Activated CD4-positive, alpha-beta memory T cell treated with anti-CD3 and anti-CD28 coated beads, Interleukin-2, amount 10 ng/mL, durations not matched to agents 7 days and 5 days (primary cell): ENCODE data around the gene ZSWIM5. TPM values are rescaled to one million over a fixed set of nuclear protein-coding genes. Genes with fewer than 3 reads are reported as not detected.
A peak's percentile ranks its signal among the peaks of the same experiment; 100 is the strongest.
"Not testable (repeated sequence)": the region's sequence is repeated elsewhere in the genome, so short reads cannot be mapped to it uniquely, and the experiment has no call there.

Experiments used
- CTCF ChIA-PET: fragments of 350-600 bp; sonication (Branson Sonifier 250); formaldehyde crosslinking; loops from one replicate; lab custom pipeline; 2021; ENCODE audit warnings: antibody characterized with exemption, inconsistent platforms; lab: Charles Lee
- POLR2A ChIA-PET: fragments of 350-600 bp; sonication (Branson Sonifier 250); formaldehyde crosslinking; loops from one replicate; lab custom pipeline; 2021; ENCODE audit warnings: antibody characterized with exemption; lab: Charles Lee
- DNase-seq: peaks from one replicate; pipeline ENCODE4 v3.0.0-alpha.2; 2020
- H3K27ac Mint-ChIP-seq: one replicate; pipeline ENCODE4 v1.8.0; 2021; ENCODE audit warnings: mild to moderate bottlenecking, mixed read lengths
- H3K27me3 Mint-ChIP-seq: one replicate; pipeline ENCODE4 v1.8.0; 2021; ENCODE audit warnings: mixed read lengths
- H3K36me3 Mint-ChIP-seq: one replicate; pipeline ENCODE4 v1.8.0; 2021; ENCODE audit warnings: low read depth, mixed read lengths
- H3K4me1 Mint-ChIP-seq: one replicate; pipeline ENCODE4 v1.8.0; 2021; ENCODE audit warnings: mixed read lengths
- H3K4me3 Mint-ChIP-seq: one replicate; pipeline ENCODE4 v1.8.0; 2021; ENCODE audit warnings: mild to moderate bottlenecking, mixed read lengths
- H3K9me3 Mint-ChIP-seq: one replicate; pipeline ENCODE4 v1.8.0; 2021; ENCODE audit warnings: mixed read lengths
- total RNA-seq, 2 experiments: library from RNA; stranded (reverse); gene quantifications; one replicate each; pipeline ENCODE4 v1.2.3, GENCODE V29; 2021

The ZSWIM5 gene
- total RNA-seq: under 1 TPM; 0.30 to 0.38 TPM

DNA sequence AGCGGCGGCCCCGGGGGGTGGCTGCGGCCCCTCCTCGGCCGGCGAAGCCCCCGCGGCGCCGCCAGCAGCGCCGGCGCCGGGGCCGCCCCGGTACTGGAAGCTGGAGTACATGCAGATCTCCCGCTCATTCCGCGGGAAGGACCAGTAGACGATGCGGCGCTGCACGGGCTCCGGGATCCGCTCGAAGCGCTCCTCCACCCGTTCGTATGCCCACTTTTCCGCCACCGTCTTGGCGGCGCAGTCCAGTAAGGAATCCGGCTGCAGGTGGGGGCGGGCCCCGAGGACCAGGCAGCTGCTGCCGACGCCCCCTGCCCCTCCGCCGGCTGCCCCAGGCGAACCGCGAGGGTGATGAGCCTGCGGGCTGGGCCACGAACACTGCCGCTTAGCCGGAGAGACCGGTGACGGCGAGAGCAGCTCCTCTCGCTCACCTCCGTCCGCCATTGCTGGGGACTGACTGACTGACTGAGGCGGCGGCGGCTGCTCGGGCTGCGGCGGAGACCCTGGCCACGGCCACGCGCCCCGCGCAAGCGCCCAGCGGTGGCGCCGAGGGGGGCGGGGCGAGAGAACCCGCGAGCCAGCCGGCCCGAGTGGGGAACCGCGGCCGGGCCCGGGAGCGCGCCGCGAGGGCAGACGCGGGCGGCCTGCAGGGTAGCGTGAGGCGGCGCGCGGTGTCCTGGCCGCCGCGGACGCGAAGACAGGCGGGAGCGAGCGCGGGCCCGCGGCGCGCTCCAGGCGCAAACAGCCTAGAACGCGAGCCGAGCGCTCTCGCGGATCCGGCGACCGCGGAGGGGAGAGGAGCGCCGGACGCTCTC is at the start of gene ZSWIM5:
Gene ZSWIM5, minus strand, starts transcription at position 696 of the 812 bp plus-strand sequence. Its CDS starts 255 bp downstream, at position 441.
- POLR2A ChIA-PET: interaction anchor here (1.2 to 2.5 kb wide), 2 partner anchors 9 to 97 kb away, joined by 3 to 9 read pairs; no protein-coding TSS in a partner anchor
- peaks cover 13% of the 10 kb centered on the region for H3K4me1 Mint-ChIP-seq
- H3K27me3 Mint-ChIP-seq: peaks cover 20% of the 10 kb centered on the region
- no peak within 1 kb of the TSS for H3K27ac Mint-ChIP-seq
- no peaks in the 10 kb centered on the region for H3K9me3 Mint-ChIP-seq
- CTCF ChIA-PET: no interaction called here
- no peaks in the 10 kb centered on the region for H3K36me3 Mint-ChIP-seq
- peak within 1 kb of the TSS; percentile 84 for H3K4me3 Mint-ChIP-seq
- DNase-seq: peak; percentile 61

DNA sequence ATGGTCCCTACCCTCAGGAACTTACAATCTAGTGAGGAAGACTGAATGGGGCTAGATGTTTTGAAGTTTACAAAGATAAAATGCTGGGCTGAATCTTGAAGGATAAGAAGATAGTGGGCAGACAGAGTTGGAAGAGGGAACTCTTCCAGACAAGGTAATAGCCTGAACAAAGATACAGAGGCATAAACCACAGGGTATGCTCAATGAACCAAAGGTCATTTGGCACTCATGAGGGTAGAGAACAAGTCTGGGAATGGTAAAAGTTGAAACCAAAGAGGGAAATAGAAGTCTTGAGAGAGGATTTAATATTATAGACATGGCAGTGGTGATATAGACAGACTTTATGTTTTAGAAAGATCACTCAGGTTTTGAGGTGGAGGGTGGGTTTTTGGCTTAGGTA is 48.1 kb upstream of the ZSWIM5 start:
- Mint-ChIP-seq H3K4me3 (no peak overlapping the region), H3K36me3 (no peaks in the 10 kb centered on the region), H3K4me1 (no peaks in the 10 kb centered on the region), H3K27me3 (peaks cover 4% of the 10 kb centered on the region), H3K9me3 (peaks cover 23% of the 10 kb centered on the region), H3K27ac (no peak overlapping the region)
- DNase-seq: no peak
- ChIA-PET POLR2A (no interaction called here), CTCF (no interaction called here)

DNA sequence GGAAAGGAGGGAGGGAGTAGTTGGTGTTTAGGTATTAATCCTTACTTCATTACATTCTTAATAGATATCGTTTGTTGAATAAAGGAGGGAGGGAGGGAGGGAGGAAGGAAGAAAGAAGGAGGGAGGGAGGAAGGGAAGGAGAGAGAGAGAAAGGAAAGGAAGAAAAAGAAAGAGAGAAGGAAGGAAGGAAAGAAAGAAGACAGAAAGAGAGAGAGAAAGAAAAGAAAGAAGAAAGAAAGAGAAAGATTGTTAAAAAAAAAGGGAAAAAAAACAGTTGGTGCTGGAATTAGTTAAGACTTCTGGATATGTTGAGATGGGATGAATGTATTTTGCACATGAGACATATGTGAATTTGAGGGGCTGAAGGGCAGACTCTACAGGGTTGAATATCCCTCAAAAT is 44.1 kb upstream of the ZSWIM5 start:
- no peak overlapping the region for H3K27ac Mint-ChIP-seq
- H3K4me1 Mint-ChIP-seq: peaks cover 6% of the 10 kb centered on the region
- H3K4me3 Mint-ChIP-seq: no peak overlapping the region
- peaks cover 4% of the 10 kb centered on the region for H3K27me3 Mint-ChIP-seq
- no peak for DNase-seq
- H3K9me3 Mint-ChIP-seq: peaks cover 3% of the 10 kb centered on the region
- POLR2A ChIA-PET: no interaction called here
- CTCF ChIA-PET: no interaction called here
- H3K36me3 Mint-ChIP-seq: no peaks in the 10 kb centered on the region

DNA sequence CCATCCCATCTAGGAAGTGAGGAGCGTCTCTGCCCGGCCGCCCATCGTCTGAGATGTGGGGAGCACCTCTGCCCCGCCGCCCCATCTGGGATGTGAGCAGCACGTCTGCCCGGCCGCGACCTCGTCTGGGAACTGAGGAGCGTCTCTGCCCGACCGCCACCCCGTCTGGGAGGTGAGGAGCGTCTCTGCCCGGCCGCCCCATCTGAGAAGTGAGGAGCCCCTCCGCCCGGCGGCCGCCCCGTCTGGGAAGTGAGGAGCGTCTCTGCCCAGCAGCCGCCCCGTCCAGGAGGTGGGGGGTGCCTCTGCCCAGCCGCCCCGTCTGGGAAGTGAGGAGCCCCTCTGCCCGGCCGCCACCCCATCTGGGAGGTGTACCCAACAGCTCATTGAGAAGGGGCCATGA is 41.6 kb upstream of the ZSWIM5 start:
- H3K27ac Mint-ChIP-seq, H3K36me3 Mint-ChIP-seq, DNase-seq, H3K4me3 Mint-ChIP-seq, H3K4me1 Mint-ChIP-seq, POLR2A ChIA-PET, CTCF ChIA-PET, H3K27me3 Mint-ChIP-seq, H3K9me3 Mint-ChIP-seq: not testable (repeated sequence)

DNA sequence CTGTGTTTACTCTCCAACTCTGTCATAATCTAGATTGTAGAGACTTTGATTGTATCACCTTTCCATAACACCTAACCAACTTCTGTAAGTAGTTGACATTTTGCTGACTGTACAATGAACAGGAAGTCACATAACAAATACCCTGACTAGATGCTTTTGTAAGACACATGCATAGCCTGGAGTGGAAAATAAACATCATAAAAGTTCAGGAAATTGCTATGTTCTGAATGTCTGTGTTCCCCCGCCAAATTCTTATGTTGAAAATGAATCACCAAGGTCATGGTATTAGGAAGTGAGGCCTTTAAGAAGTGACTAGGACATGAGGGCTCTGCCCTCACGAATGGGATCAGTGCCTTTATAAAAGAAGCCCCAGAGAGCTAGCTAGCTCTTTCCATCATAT is 40.4 kb upstream of the ZSWIM5 start:
- H3K9me3 Mint-ChIP-seq: peaks cover 8% of the 10 kb centered on the region
- H3K4me1 Mint-ChIP-seq: peaks cover 6% of the 10 kb centered on the region
- ChIA-PET CTCF (no interaction called here), POLR2A (no interaction called here)
- peaks cover 3% of the 10 kb centered on the region for H3K36me3 Mint-ChIP-seq
- H3K27ac Mint-ChIP-seq: no peak overlapping the region
- H3K27me3 Mint-ChIP-seq: peaks cover 4% of the 10 kb centered on the region
- H3K4me3 Mint-ChIP-seq: no peak overlapping the region
- DNase-seq: no peak

DNA sequence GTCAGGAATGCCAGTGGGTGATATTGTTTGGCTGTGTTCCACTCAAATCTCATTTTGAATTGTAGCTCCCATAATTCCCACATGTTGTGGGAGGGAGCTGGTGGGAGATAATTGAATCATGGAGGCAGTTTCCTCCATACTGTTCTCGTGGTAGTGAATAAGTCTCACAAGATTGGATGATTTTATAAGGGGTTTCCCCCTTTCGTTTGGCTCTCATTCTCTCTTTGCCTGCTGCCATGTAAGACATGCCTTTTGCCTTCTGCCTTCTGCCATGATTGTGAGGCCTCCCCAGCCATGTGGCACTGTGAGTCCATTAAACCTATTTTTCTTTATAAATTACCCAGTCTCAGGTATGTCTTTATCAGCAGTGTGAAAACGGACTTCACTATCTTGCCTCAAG is 40.0 kb upstream of the ZSWIM5 start:
- H3K27ac Mint-ChIP-seq, CTCF ChIA-PET, H3K36me3 Mint-ChIP-seq, H3K27me3 Mint-ChIP-seq, DNase-seq, H3K4me1 Mint-ChIP-seq, H3K4me3 Mint-ChIP-seq, POLR2A ChIA-PET: not testable (repeated sequence)
- peaks cover 10% of the 10 kb centered on the region for H3K9me3 Mint-ChIP-seq

DNA sequence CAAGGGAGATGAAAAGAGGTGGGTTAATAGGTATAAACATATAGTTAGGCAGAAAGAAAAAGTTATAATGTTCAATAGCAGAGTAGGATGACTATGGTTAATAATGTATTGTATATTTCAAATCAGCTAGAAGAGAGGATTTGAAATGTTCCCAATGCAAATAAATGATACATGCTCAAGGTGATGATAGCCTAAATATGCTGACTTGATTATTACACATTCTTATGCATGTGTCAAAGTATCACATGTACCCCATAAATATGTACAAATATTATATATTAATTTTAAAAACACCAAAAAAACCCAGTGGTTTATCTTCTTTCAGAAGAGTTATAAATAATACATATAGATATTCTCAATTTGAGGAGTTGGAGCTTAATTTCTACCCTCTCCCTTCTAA is 38.3 kb upstream of the ZSWIM5 start:
- peaks cover 3% of the 10 kb centered on the region for H3K36me3 Mint-ChIP-seq
- POLR2A ChIA-PET: no interaction called here
- no peak for DNase-seq
- CTCF ChIA-PET: no interaction called here
- H3K27ac Mint-ChIP-seq: no peak overlapping the region
- H3K4me1 Mint-ChIP-seq: peaks cover 6% of the 10 kb centered on the region
- peaks cover 17% of the 10 kb centered on the region for H3K9me3 Mint-ChIP-seq
- no peak overlapping the region for H3K4me3 Mint-ChIP-seq
- no peaks in the 10 kb centered on the region for H3K27me3 Mint-ChIP-seq

DNA sequence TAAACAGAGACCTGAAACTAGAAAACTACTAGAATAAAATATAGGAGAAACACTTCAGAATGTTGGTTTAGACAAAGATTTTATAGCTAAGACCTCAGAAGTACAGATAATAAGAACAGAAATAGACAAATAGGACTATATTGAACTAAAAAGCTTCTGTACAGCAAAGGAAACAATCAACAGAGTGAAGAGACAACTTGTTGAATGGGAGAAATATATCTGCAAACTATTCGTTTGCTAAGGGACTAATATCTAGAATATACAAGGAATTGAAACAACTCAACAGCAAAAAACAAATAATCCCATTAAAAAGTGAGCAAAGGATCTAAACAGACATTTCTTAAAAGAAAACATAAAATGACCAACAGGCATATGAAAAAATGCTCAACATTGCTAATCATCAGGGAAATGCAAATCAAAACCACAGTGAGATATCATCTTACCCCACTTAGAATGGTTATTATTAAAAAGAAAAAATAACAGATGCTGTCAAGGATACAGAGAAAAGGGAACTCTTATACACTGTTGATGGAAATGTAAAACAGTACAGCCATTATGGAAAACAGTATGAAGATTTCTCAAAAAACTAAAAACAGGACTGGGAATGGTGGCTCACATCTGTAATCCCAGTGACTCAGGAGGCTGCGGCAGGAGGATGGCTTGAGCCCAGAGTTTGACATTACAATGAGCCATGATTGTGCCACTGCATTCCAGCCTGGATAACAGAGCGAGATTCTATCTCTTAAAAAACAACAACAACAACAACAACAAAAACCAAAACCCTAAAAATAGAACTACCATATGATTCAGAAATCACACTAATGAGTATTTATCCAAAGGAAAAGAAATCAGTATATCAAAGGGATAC is 37.3 kb upstream of the ZSWIM5 start:
- POLR2A ChIA-PET: no interaction called here
- Mint-ChIP-seq H3K9me3 (peaks cover 17% of the 10 kb centered on the region), H3K4me1 (peaks cover 6% of the 10 kb centered on the region), H3K36me3 (peaks cover 3% of the 10 kb centered on the region), H3K4me3 (no peak overlapping the region), H3K27me3 (no peaks in the 10 kb centered on the region), H3K27ac (no peak overlapping the region)
- DNase-seq: no peak
- CTCF ChIA-PET: no interaction called here

DNA sequence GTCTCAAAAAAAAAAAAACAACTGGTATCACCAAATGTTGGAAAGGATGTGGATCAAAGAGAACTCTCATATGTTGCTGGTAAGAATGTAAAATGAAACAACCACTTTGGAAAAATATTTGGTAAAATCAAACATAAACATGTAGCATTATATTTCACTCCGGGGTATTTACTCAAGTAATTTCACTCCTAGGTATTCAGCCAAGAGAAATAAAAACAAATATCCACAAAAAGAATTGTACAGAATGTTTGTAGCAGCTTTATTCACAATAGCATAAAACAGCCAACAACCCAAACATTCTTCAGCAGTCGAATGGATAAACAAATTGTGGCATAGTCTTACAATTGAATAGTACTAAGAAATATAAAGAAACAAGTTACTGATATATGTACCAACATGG is 32.4 kb upstream of the ZSWIM5 start:
- peaks cover 11% of the 10 kb centered on the region for H3K9me3 Mint-ChIP-seq
- H3K27ac Mint-ChIP-seq: no peak overlapping the region
- H3K27me3 Mint-ChIP-seq: no peaks in the 10 kb centered on the region
- ChIA-PET CTCF (no interaction called here), POLR2A (no interaction called here)
- no peak overlapping the region for H3K4me3 Mint-ChIP-seq
- no peak for DNase-seq
- no peaks in the 10 kb centered on the region for H3K4me1 Mint-ChIP-seq
- peaks cover 3% of the 10 kb centered on the region for H3K36me3 Mint-ChIP-seq

DNA sequence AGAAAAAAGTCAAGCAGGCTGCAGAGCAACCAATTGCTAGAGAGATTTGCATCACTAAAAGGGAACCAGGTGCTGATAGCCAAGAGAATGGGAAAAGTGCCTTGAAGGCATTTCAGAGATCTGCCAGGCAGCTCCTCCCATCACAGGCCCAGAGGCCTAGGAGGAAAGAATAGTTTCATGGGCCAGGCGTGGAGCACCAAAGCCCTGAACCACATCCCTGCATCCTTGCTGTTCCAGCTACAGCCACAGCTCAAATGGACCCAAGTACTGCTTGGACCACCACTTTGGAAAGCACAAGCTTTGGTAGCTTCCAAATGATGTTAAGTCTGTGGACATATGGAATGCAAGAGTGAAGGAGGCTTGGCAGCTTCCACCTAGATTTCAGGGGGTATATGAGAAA is 29.7 kb upstream of the ZSWIM5 start:
- POLR2A ChIA-PET: interaction anchor here (0.7 kb wide), 1 partner anchor 751 kb away, joined by 3 read pairs; no protein-coding TSS in a partner anchor
- Mint-ChIP-seq H3K27ac (no peak overlapping the region), H3K9me3 (peaks cover 7% of the 10 kb centered on the region), H3K27me3 (no peaks in the 10 kb centered on the region), H3K4me3 (no peak overlapping the region), H3K36me3 (no peaks in the 10 kb centered on the region), H3K4me1 (no peaks in the 10 kb centered on the region)
- no peak for DNase-seq
- CTCF ChIA-PET: no interaction called here

DNA sequence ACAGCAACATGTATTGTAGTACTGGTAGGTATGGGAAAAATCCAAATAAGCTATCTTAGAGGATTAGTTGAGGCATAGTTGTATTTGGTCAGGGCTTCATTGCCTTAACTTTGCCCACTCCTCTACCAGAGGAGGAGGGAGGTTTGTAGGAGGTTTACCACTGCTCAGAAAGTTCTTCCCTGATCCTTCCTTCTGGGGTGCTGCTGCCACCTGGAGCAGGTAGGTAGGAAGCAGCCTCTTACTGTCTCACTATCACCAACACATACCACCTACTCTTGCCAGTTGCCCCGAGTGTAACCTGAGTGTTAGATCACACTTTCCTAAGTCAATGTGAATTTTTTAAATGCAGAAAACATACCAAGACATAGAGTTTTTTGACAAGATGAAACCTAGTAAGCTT is 24.1 kb upstream of the ZSWIM5 start:
- Mint-ChIP-seq H3K9me3 (no peaks in the 10 kb centered on the region), H3K36me3 (no peaks in the 10 kb centered on the region), H3K4me1 (no peaks in the 10 kb centered on the region), H3K4me3 (no peak overlapping the region), H3K27me3 (no peaks in the 10 kb centered on the region), H3K27ac (no peak overlapping the region)
- no peak for DNase-seq
- POLR2A ChIA-PET: no interaction called here
- CTCF ChIA-PET: no interaction called here

DNA sequence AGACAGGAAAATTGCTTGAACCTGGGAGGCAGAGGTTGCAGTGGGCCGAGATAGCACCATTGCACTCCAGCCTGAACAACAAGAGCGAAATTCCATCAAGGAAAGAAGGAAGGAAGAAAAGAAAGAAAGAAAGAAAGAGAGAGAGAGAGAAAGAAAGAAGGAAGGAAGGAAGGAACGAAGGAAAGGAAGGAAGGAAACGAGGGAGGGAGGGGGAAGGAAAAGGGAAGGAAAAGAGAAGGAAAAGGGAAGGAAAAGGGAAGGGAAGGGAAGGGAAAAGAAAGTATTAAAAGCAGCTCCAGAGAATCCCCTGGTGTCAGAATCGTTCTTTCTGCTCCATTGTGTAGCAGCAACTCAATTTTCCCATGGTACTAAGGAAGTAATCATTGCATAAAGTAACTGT is 19.2 kb upstream of the ZSWIM5 start:
- H3K9me3 Mint-ChIP-seq: no peaks in the 10 kb centered on the region
- H3K27ac Mint-ChIP-seq: no peak overlapping the region
- ChIA-PET CTCF (no interaction called here), POLR2A (no interaction called here)
- H3K36me3 Mint-ChIP-seq: no peaks in the 10 kb centered on the region
- no peak for DNase-seq
- H3K4me1 Mint-ChIP-seq: no peaks in the 10 kb centered on the region
- no peaks in the 10 kb centered on the region for H3K27me3 Mint-ChIP-seq
- no peak overlapping the region for H3K4me3 Mint-ChIP-seq

DNA sequence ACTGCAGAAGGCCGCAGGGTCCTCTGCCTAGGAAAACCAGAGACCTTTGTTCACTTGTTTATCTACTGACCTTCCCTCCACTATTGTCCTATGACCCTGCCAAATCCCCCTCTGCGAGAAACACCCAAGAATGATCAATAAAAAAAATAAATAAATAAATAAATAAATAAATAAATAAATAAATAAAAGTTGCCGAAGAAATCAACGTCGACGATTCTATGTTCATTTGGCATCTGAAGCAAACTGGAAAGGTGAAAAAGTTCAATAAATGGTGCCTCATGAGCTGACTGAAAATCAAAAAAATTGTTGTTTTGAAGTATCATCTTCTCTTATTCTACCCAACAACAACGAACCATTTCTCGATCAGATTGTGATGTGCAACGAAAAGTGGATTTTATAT is 17.3 kb upstream of the ZSWIM5 start:
- H3K9me3 Mint-ChIP-seq, H3K4me3 Mint-ChIP-seq, H3K27me3 Mint-ChIP-seq, POLR2A ChIA-PET, H3K27ac Mint-ChIP-seq, H3K36me3 Mint-ChIP-seq, CTCF ChIA-PET, H3K4me1 Mint-ChIP-seq, DNase-seq: not testable (repeated sequence)
